K562 (cell line): Measurements from ENCODE around the gene STAT4.

Source experiments
- BHLHE40 ChIP-seq: IDR thresholded peaks from 2 replicates; pipeline ENCODE4 v1.6.1; 2011; ENCODE audit warnings: low read length, improper control_type of control experiment
- ELF4 ChIP-seq: fragments of 450-650 bp; formaldehyde crosslinking; IDR thresholded peaks from 2 replicates; pipeline ENCODE4 v1.4.0; 2022; ENCODE audit warnings: missing genetic modification characterization
- JUN ChIP-seq, 2 experiments: sonication (generic) in 1 of 2; formaldehyde crosslinking in 1 of 2; IDR thresholded peaks; 2 replicates each; pipeline versions ENCODE4 v1.6.1 to v1.8.0; 2012 to 2022; ENCODE audit warnings: borderline replicate concordance in 2 of 2, mild to moderate bottlenecking in 2 of 2, improper control_type of control experiment in 1 of 2, low read depth in 1 of 2, low read length in 1 of 2, missing genetic modification reagents in 1 of 2
- KDM1A ChIP-seq, 2 experiments: fragments of 450-650 bp; IDR thresholded peaks; 2 replicates each; pipeline ENCODE4 v1.6.1; 2016; ENCODE audit warnings: mild to moderate bottlenecking in 2 of 2
- MIER1 ChIP-seq: fragments of 450-650 bp; IDR thresholded peaks from 2 replicates; pipeline ENCODE4 v1.6.1; 2016; ENCODE audit warnings: antibody characterized with exemption, mild to moderate bottlenecking, low read depth
- ZNF175 ChIP-seq: fragments of 200-800 bp; sonication (Bioruptor generic); IDR thresholded peaks from 2 replicates; pipeline ENCODE4 v1.6.1; 2016; ENCODE audit warnings: low read depth, mild to moderate bottlenecking, missing genetic modification characterization, missing compliant biosample characterization
- ZNF24 ChIP-seq: fragments of 450-650 bp; IDR thresholded peaks from 2 replicates; pipeline ENCODE4 v1.6.1; 2016
- ZNF354B ChIP-seq: fragments of 250-450 bp; sonication (Bioruptor Pico); IDR thresholded peaks from 2 replicates; pipeline ENCODE4 v1.4.0; 2020

DNA sequence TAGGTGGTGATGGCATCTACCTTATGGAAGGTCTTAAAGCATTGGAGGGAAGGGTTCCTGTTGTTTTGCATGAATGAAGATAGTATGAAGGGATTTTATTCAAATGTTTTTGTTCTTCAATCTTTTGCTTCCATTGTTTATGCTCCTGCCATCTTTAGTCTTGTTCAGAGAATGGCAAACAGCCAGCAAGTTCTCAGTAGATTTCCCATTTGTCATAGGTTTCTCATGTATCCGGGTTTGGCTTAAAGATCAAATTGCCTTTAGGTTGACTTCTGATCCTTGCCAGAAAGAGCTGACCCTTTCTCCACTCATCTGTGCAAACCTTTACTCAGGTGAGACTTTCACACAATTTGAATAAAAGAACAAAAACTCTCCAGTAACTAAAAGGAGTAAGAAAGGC is 44.2 kb upstream of the STAT4 start:
- no peak for TF ChIP-seq MIER1
- no peak for TF ChIP-seq ZNF175 (CRISPR knock-in tag)
- TF ChIP-seq ZNF354B (CRISPR knock-in tag) = no peak
- TF ChIP-seq ELF4 (CRISPR knock-in tag) = no peak
- no peak for TF ChIP-seq ZNF24
- TF ChIP-seq JUN (IDR thresholded peaks at IDR 0.05; ENCODE audit: borderline replicate concordance, low read depth, low read length) = no peak
- no peak for TF ChIP-seq JUN (CRISPR knock-in tag; IDR thresholded peaks at IDR 0.05; ENCODE audit: borderline replicate concordance)
- TF ChIP-seq BHLHE40 = no peak
- no peak for TF ChIP-seq KDM1A (IDR thresholded peaks at IDR 0.05)
